ENCODE data around the gene OSBPL2. TPM values are rescaled to one million over a fixed set of nuclear protein-coding genes. Genes with fewer than 3 reads are reported as not detected.

The OSBPL2 gene
- total RNA-seq, 2 experiments from 2014 or later: 52.8 to 54.4 TPM

DNA sequence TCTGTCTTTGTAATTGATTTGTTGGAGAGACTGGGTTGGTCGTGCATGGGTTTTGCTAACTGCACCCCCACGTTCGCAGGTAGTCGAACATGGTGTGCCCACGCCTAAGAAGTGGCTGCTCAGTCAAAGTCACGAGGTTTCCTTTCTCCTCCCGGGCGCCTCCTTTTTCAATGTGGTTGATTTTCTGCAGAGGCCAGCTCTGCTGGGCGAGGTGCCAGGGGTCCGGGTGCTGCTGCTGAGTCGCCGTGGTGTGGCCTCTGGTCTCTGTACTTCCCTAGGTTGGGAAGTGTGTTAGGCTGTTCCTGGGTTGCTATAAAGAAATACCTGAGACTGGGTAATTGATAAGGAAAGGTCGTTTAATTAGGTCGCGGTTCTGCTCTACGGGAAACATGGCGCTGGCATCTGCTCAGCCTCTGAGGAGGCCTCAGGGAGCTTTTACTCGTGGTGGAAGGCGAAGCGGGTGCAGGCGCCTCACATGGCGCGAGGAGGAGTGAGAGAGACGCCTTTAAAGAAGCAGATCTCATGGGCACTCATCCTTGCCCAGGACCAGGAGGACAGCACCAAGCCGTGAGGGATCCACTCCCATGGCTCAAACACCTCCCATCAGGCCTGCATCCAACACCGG, 14.1 kb downstream of the OSBPL2 start:
- H3K4me1 ChIP-seq (ENCODE audit: insufficient read depth, low read length): peaks cover 11% of the 10 kb centered on the region
- H3K9me3 Mint-ChIP-seq: no peaks in the 10 kb centered on the region
- H3K36me3 Mint-ChIP-seq (ENCODE audit: low read depth): peaks cover 30% of the 10 kb centered on the region
- no peaks in the 10 kb centered on the region for H3K27me3 Mint-ChIP-seq
- DNase-seq (no peak), ATAC-seq (ENCODE audit: poor library complexity) (no peak)
- H3K9me3 ChIP-seq (ENCODE audit: control insufficient read depth in 1 of 2, insufficient read depth in 1 of 2, low read length in 2 of 2): peaks cover 0 to 4% of the 10 kb centered on the region in 2 experiments
- no peak overlapping the region for H3K27ac Mint-ChIP-seq
- ChIA-PET CTCF (no interaction called here), POLR2A (no interaction called here)
- TF ChIP-seq, protein P1, sequence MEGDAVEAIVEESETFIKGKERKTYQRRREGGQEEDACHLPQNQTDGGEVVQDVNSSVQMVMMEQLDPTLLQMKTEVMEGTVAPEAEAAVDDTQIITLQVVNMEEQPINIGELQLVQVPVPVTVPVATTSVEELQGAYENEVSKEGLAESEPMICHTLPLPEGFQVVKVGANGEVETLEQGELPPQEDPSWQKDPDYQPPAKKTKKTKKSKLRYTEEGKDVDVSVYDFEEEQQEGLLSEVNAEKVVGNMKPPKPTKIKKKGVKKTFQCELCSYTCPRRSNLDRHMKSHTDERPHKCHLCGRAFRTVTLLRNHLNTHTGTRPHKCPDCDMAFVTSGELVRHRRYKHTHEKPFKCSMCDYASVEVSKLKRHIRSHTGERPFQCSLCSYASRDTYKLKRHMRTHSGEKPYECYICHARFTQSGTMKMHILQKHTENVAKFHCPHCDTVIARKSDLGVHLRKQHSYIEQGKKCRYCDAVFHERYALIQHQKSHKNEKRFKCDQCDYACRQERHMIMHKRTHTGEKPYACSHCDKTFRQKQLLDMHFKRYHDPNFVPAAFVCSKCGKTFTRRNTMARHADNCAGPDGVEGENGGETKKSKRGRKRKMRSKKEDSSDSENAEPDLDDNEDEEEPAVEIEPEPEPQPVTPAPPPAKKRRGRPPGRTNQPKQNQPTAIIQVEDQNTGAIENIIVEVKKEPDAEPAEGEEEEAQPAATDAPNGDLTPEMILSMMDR (IDR thresholded peaks at IDR 0.05): no peak
- no peak overlapping the region for H3K4me3 Mint-ChIP-seq
- no peak overlapping the region for H3K27ac ChIP-seq (ENCODE audit: low read depth in 1 of 2, low read length in 2 of 2)
- H3K4me1 Mint-ChIP-seq (ENCODE audit: low read depth): peaks cover 18% of the 10 kb centered on the region
- no peaks in the 10 kb centered on the region for H3K27me3 ChIP-seq (ENCODE audit: control insufficient read depth in 1 of 2, insufficient read depth in 2 of 2, low read length in 2 of 2)
- no peak overlapping the region for H3K4me3 ChIP-seq (ENCODE audit: low read length)
- H3K36me3 ChIP-seq (ENCODE audit: insufficient read depth, low read length): peaks cover 23% of the 10 kb centered on the region
- intact Hi-C loops (cut with DNase I, micrococcal nuclease): no loop called here

DNA sequence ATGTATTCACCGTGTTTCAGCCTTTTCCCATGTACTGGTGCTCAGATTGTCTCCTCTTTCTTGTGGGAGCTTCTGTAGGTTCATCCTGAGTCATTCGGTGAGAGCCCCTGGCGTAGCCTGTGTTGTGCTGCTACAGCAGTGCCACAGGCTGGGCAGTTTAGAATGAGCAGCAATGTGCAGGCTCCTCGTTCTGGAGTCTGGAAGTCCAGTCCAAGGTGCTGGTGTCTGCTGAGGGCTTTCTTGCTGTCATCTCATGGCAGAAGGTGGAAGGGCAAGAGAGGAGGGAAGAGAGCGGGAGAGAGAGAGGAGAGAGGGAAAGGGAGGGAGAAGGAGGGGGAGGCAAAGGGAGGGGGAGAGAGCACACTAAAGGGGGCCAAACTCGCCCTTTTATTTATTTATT, 15.1 kb downstream of the OSBPL2 start:
- TF ChIP-seq, protein P1 (IDR thresholded peaks at IDR 0.05): no peak
- Histone ChIP-seq H3K36me3 (ENCODE audit: insufficient read depth, low read length) (peaks cover 31% of the 10 kb centered on the region), H3K27me3 (ENCODE audit: control insufficient read depth in 1 of 2, insufficient read depth in 2 of 2, low read length in 2 of 2) (no peaks in the 10 kb centered on the region), H3K4me3 (ENCODE audit: low read length) (no peak overlapping the region), H3K9me3 (ENCODE audit: control insufficient read depth in 1 of 2, insufficient read depth in 1 of 2, low read length in 2 of 2) (peaks cover 0 to 4% of the 10 kb centered on the region in 2 experiments), H3K4me1 (ENCODE audit: insufficient read depth, low read length) (peaks cover 11% of the 10 kb centered on the region), H3K27ac (ENCODE audit: low read depth in 1 of 2, low read length in 2 of 2) (no peak overlapping the region)
- Mint-ChIP-seq H3K4me3 (no peak overlapping the region), H3K27ac (no peak overlapping the region), H3K9me3 (no peaks in the 10 kb centered on the region), H3K36me3 (ENCODE audit: low read depth) (peaks cover 36% of the 10 kb centered on the region), H3K27me3 (no peaks in the 10 kb centered on the region), H3K4me1 (ENCODE audit: low read depth) (peaks cover 18% of the 10 kb centered on the region)
- intact Hi-C loops (cut with DNase I, micrococcal nuclease): no loop called here
- ChIA-PET POLR2A (no interaction called here), CTCF (no interaction called here)
- DNase-seq (no peak), ATAC-seq (ENCODE audit: poor library complexity) (no peak)

DNA sequence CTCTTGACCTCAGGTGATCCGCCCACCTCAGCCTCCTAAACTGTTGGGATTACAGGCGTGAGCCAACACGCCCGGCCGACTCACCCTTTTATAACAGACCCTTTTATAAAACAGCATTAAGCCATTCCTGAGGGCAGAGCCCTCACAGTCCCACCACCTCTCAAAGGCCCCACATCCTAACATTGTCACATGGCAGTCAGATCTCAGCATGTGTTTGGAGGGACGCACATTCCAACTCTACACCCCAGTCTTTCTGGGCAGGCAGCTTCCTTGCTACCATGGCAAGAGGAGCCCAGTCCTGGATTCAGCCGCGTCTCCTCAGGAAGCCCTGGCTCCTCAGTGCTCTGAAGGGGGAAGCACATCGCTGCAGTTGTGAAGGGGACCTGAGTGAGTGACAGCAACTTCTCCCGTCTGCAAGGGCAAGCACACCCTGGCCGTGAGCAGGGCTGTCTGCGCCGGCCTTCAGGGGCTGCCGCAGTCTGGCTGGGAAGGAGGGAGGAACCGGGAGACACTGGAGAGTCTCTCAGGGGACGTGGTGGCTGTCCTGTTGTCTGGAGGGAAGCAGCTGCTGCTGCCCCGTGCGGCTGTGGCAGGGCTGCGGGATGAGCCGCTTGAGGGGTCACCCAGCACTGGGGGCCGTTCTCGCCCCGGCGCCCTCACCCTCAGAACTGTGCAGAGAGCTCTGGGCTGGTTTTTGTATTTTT, 15.9 kb downstream of the OSBPL2 start:
- H3K4me1 ChIP-seq (ENCODE audit: insufficient read depth, low read length): peaks cover 11% of the 10 kb centered on the region
- Mint-ChIP-seq H3K4me1 (ENCODE audit: low read depth) (peaks cover 18% of the 10 kb centered on the region), H3K27me3 (no peaks in the 10 kb centered on the region), H3K36me3 (ENCODE audit: low read depth) (peaks cover 39% of the 10 kb centered on the region), H3K27ac (no peak overlapping the region), H3K4me3 (no peak overlapping the region), H3K9me3 (no peaks in the 10 kb centered on the region)
- ChIA-PET CTCF (no interaction called here), POLR2A (no interaction called here)
- peaks cover 0 to 4% of the 10 kb centered on the region in 2 experiments for H3K9me3 ChIP-seq (ENCODE audit: control insufficient read depth in 1 of 2, insufficient read depth in 1 of 2, low read length in 2 of 2)
- DNase-seq: no peak
- no peak overlapping the region for H3K4me3 ChIP-seq (ENCODE audit: low read length)
- no peak overlapping the region for H3K27ac ChIP-seq (ENCODE audit: low read depth in 1 of 2, low read length in 2 of 2)
- H3K36me3 ChIP-seq (ENCODE audit: insufficient read depth, low read length): peaks cover 36% of the 10 kb centered on the region
- TF ChIP-seq, protein P1 (IDR thresholded peaks at IDR 0.05): no peak
- intact Hi-C loops (cut with DNase I, micrococcal nuclease): no loop called here
- ATAC-seq (ENCODE audit: poor library complexity): no peak
- H3K27me3 ChIP-seq (ENCODE audit: control insufficient read depth in 1 of 2, insufficient read depth in 2 of 2, low read length in 2 of 2): no peaks in the 10 kb centered on the region
